DND-41 (cell line): ENCODE data around the gene GCHFR.

ENCODE experiments used
- ATAC-seq: fragments of 200-7000 bp; cut with Tn5 transposase; 3 replicates; pipeline ENCODE4 v1.9.1; 2021; ENCODE audit warnings: low read depth; ENCODE audit not compliant: insufficient read depth
- DNase-seq: peaks from one replicate; pipeline ENCODE4 v3.0.0-alpha.2; 2020
- H2AFZ ChIP-seq: 2 replicates; pipeline ENCODE4 v1.6.0; 2012; ENCODE audit warnings: low read depth, low read length
- H3K27ac ChIP-seq: 2 replicates; pipeline ENCODE4 v1.5.1; 2012; ENCODE audit warnings: low read length, inconsistent platforms
- H3K27me3 ChIP-seq: fragments of 200-600 bp; sonication (generic); 2 replicates; pipeline ENCODE4 v1.6.0; 2012; ENCODE audit warnings: low read length, mild to moderate bottlenecking, inconsistent platforms; ENCODE audit not compliant: insufficient read depth, poor library complexity
- H3K36me3 ChIP-seq: 2 replicates; pipeline ENCODE4 v1.5.1; 2012; ENCODE audit warnings: low read length, inconsistent platforms; ENCODE audit not compliant: insufficient read depth
- H3K4me1 ChIP-seq: 2 replicates; pipeline ENCODE4 v1.5.1; 2012; ENCODE audit warnings: mild to moderate bottlenecking, low read length; ENCODE audit not compliant: insufficient read depth
- H3K4me2 ChIP-seq: 2 replicates; pipeline ENCODE4 v1.6.0; 2012; ENCODE audit warnings: mild to moderate bottlenecking, moderate library complexity, low read length, inconsistent platforms; ENCODE audit not compliant: insufficient read depth
- H3K4me3 ChIP-seq, 2 experiments: fragments of 200-600 bp in 1 of 2; shearing (Covaris generic) in 1 of 2; 2 replicates each; pipeline ENCODE4 v1.5.1; 2012 to 2016; ENCODE audit warnings: inconsistent platforms in 2 of 2, low read length in 2 of 2, mild to moderate bottlenecking in 2 of 2, low read depth in 1 of 2, moderate library complexity in 1 of 2
- H3K79me2 ChIP-seq: 2 replicates; pipeline ENCODE4 v1.6.0; 2012; ENCODE audit warnings: low read length, inconsistent platforms; ENCODE audit not compliant: insufficient read depth
- H3K9ac ChIP-seq: 2 replicates; pipeline ENCODE4 v1.6.0; 2012; ENCODE audit warnings: low read depth, mild to moderate bottlenecking, inconsistent platforms, low read length, moderate library complexity
- H3K9me3 ChIP-seq: 2 replicates; pipeline ENCODE4 v1.5.1; 2012; ENCODE audit warnings: low read length, moderate library complexity, mild to moderate bottlenecking, inconsistent platforms; ENCODE audit not compliant: insufficient read depth, severe bottlenecking
- H4K20me1 ChIP-seq: 2 replicates; pipeline ENCODE4 v1.6.0; 2012; ENCODE audit warnings: low read length; ENCODE audit not compliant: insufficient read depth
- CTCF ChIP-seq: IDR thresholded peaks from 2 replicates; pipeline ENCODE4 v1.5.1; 2012; ENCODE audit warnings: borderline replicate concordance, low read length, moderate library complexity, mild to moderate bottlenecking; ENCODE audit not compliant: poor library complexity, severe bottlenecking; ENCODE audit errors: extremely low read depth
- EZH2 ChIP-seq: IDR thresholded peaks from 3 replicates; pipeline ENCODE4 v1.6.1; 2012; ENCODE audit warnings: borderline replicate concordance, low read depth, mild to moderate bottlenecking, moderate library complexity, low read length, inconsistent platforms; ENCODE audit not compliant: severe bottlenecking

GCHFR gene

DNA sequence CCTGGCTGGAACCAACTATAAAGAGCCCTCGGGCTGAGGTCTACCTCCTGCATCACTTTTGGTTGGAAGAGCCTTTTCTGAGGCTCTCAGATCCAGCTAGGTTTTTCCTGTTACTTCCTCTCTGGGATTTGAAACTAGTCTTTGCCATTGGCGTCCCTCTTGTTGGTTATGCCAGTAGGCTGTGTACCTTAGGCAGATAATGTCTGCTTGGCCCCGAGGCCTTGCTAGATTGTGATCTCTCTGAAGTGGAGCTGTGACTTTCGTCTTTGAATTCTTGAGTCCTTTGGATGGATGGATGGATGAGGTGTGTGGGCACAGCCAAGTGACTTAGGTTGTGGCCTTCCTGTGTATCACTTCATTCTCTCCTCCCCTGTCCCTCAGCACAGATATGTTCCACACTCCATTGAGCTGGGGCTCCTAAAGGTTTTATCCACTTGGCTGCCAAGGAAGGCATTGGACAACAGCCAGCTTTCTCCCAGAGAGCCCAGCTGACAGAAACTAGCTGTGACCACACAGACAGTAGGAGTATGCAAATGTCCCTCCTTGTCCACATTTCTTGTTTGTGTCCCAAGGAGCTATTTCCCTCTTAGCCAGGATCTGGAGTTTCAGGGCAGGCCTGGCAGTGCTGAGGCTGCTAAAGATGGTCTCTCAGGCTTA lies 51.3 kb downstream of the GCHFR start:
- Histone ChIP-seq H3K36me3 (peaks cover 34% of the 10 kb centered on the region), H3K4me3 (no peak overlapping the region), H4K20me1 (no peaks in the 10 kb centered on the region), H3K9me3 (no peaks in the 10 kb centered on the region), H3K4me2 (no peak overlapping the region), H2AFZ (no peak overlapping the region), H3K4me1 (no peaks in the 10 kb centered on the region), H3K79me2 (no peaks in the 10 kb centered on the region), H3K9ac (no peak overlapping the region), H3K27ac (no peak overlapping the region), H3K27me3 (no peaks in the 10 kb centered on the region)
- ATAC-seq (no peak), DNase-seq (no peak)
- TF ChIP-seq EZH2 (no peak), CTCF (no peak)
